PC-9 (cell line): Measurements from ENCODE around the gene HTRA1.

ENCODE experiments used
- EZH2 ChIP-seq: fragments of 200-600 bp; sonication (generic); IDR thresholded peaks from 2 replicates; pipeline ENCODE4 v1.8.0; 2017; ENCODE audit warnings: antibody characterized with exemption, low read depth
- TF ChIP-seq, protein P1 (sequence below): fragments of 200-600 bp; sonication (generic); conservative IDR thresholded peaks from 2 replicates; pipeline ENCODE4 v1.6.1; 2017; ENCODE audit warnings: mixed run types, antibody characterized with exemption, mild to moderate bottlenecking, moderate library complexity

- TF ChIP-seq, protein P1, sequence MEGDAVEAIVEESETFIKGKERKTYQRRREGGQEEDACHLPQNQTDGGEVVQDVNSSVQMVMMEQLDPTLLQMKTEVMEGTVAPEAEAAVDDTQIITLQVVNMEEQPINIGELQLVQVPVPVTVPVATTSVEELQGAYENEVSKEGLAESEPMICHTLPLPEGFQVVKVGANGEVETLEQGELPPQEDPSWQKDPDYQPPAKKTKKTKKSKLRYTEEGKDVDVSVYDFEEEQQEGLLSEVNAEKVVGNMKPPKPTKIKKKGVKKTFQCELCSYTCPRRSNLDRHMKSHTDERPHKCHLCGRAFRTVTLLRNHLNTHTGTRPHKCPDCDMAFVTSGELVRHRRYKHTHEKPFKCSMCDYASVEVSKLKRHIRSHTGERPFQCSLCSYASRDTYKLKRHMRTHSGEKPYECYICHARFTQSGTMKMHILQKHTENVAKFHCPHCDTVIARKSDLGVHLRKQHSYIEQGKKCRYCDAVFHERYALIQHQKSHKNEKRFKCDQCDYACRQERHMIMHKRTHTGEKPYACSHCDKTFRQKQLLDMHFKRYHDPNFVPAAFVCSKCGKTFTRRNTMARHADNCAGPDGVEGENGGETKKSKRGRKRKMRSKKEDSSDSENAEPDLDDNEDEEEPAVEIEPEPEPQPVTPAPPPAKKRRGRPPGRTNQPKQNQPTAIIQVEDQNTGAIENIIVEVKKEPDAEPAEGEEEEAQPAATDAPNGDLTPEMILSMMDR: no peak
- TF ChIP-seq EZH2: no peak
These were observed 82.5 kb downstream of the HTRA1 start for GRCh38 chr10:122543676-122544445.
